Stimulated activated CD8-positive, alpha-beta memory T cell treated with anti-CD3 and anti-CD28 coated beads, Interleukin-7, amount 100 ng/mL, for 1 hour (primary cell): ENCODE data around the gene FLOT1.

Source experiments
- DNase-seq, 2 donors: peaks; one replicate each; pipeline ENCODE4 v3.0.0-alpha.2; 2020; ENCODE audit warnings: low read depth in 2 of 2

The FLOT1 gene

DNA sequence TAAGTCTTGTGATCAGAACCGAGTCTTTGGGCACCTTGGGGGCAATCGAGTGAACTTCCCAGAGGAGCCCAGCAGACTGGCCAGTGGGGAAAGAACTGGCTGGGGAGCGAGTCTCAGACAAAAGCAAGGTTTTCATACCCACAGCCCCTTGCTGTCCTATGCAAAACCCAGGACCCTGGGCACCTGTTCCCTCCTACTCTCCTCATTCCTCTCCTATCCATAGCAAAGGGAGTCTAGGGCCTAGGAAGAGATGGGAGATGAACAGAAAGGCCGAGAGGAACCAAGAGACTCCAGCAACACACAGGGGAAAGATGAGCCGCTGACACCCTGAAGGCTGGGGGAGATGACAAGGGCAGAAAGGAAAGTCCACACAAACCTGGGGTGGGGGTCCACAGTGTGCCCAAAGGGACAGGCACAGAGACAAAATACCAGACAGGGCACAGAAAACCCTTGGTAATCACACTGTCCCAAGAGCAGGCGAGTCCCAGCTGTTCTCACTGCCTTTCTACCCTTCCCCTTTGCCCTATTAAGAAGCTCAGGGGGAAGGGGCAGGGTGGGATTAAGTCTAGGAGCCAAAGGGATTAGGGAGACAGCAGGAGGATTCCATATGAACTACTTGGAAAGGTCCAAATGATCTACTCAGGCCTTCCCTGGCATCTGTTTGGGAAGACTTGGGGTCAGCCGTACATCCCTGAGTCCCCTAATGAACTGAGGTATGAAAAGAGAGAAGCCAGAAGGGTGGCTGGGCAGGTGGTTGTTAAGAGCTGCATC is 62.5 kb downstream of the FLOT1 start:
- DNase-seq: no peak

GRCh38 chr6:30678964-30679726 is 63.3 kb downstream of the FLOT1 start:
- DNase-seq: peak; percentile 85 to 88
